GM18502 (cell line): ENCODE data around the gene PDE8B.

Experiments
- ATAC-seq: cut with Tn5 transposase; IDR thresholded peaks from one replicate; pipeline ENCODE4 v1.9.1; 2021; ENCODE audit warnings: mild to moderate bottlenecking; ENCODE audit not compliant: unreplicated experiment, poor library complexity

The PDE8B gene

DNA sequence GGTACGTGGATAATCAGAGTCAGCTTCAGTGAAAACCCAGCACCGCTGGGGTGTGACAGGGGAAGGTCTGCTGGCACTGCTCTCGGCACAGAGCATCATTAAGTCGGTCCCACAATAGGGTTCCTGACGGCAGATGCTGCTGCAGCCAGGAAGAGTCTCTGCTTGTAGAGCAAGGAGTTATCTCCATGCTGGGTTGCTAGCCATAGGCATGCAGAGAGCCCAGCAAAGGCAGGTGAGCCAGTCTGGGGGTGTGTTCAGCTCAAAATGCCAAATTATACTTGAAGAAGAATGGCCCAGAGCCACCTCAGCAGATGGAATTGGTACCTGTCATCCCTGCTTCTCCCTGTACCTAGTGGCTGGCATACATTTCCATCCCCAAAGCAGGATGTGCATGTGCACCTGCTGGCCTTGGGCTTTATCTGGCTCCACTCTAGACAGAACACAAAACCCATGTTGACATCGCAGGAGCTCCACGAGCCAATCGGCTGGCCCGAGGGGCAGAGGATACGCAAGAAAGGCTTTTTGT is 180.8 kb downstream of the PDE8B start:
- ATAC-seq = no peak

DNA sequence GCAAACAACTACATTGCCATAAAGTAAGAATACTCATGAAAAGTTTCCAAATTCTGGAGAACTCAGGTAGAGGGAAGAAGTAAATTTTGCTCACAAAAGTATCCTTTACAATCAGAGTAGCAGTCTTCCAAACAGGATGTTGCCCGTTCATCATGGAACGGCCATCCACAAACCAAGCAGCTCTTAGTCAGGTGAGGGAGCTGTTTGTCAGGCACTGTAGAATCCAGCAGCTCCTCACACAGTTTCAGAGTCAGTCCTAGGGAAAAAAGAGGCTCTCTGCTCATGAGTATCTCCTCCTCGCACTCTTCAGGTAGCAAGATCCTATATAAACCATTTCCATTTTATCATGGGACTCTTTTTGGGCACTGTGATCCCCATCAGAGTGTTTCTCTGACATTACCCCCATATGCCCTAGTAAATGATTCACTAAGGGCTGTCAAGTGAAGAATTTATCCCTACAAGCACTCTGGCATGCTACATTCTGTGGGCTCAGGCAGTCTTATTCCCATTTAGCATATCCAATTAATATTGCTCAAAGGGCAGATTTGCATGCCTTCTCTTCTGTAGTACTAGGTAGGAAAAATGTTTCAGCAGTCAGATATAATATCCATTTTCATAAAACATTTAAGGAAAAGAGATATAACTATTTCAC is 183.7 kb downstream of the PDE8B start:
- ATAC-seq = no peak

DNA sequence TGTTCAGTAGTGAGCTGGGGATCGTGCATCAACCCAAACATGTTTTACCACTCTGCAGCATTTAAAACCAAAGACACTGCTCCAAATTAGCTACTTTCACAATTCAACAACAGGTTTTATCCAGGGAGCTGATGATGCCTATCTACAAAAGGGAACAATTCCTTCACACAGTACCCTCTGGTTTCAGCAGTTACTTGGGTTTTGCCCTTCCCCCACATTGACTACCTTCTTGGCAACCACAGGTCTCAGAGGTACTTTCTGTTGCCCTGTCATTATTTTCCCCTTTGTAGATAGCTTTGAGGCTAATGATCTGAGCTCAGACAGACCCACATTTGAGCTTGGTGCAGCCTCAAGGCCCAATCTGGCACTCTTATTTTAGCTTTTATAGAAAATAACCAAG is 185.5 kb downstream of the PDE8B start:
- ATAC-seq = peak; percentile 48

DNA sequence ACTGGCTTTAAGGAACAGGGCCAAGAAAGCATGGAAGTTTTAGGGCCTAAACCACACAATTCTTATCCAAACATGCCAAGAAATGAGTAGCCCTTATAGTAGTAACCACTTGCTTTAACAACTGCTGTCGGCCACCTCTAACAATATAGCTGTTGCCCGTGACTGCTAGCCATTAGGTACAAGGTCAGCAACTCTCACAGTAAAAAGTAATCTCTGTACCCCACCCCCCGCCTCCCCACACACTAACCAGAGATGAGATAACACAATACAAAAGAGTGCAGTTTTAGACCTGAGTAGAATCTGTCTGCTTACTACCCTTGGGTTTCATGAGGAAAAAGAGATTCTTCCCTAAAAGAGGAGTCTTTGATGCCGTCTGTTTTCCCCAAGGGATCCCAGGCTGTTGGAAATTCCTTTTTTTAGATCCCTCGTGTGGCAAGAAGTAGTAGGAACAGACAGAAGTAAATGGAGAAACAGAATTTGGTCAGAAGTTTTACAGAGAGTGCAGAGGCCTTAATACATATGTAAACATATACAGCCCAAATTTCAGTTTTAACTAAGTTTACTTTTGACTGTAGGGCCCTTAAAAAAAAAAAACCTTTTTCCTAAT is 187.3 kb downstream of the PDE8B start:
- ATAC-seq = no peak

- ATAC-seq = no peak
These were observed 188.0 kb downstream of the PDE8B start for GRCh38 chr5:77398458-77398857.

GRCh38 chr5:77398896-77399295 is 188.4 kb downstream of the PDE8B start:
- no peak for ATAC-seq

- ATAC-seq = no peak
These were observed 190.2 kb downstream of the PDE8B start for GRCh38 chr5:77400645-77401044.

DNA sequence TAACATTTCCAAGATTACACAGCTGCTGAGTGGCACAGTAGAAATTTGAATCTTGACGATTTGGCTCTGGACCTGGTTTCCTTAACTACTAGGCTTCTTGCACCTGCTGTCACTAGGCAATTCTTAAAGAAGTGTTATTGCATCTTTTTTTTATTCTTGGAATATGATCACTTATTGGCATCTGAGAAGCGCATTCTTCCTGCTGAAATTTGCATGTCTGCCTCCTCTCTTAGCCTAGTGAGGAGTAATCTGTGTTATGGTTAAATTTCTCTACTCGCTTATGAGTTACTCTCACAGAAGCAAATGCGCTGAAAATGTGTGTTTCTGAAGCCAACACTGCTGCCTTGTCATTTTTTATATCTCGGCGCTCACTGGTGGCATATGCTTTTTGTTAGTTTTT is 192.3 kb downstream of the PDE8B start:
- ATAC-seq = no peak

- no peak for ATAC-seq
These were observed 196.7 kb downstream of the PDE8B start for GRCh38 chr5:77407152-77407551.

- ATAC-seq = no peak
These were observed 199.6 kb downstream of the PDE8B start for GRCh38 chr5:77409870-77410621.

DNA sequence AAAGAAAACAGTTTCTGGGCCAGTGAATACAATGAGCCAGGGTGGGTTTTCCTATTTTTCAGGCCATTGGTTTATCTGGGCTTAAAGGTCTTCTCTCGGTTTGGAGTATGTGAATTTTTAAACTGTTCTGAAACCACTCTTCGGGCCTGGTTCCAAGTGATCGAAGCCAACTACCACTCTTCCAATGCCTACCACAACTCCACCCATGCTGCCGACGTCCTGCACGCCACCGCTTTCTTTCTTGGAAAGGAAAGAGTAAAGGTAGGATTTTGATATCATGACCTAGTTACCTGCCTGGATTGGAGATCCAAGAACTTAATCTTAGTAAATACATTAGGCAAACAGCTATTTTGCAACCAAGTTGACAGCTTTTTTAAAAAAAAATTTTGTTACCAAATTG is 202.6 kb downstream of the PDE8B start:
- ATAC-seq = no peak

- no peak for ATAC-seq
These were observed 207.7 kb downstream of the PDE8B start for GRCh38 chr5:77418162-77418561.

- ATAC-seq = no peak
These were observed 208.4 kb downstream of the PDE8B start for GRCh38 chr5:77418601-77419581.

DNA sequence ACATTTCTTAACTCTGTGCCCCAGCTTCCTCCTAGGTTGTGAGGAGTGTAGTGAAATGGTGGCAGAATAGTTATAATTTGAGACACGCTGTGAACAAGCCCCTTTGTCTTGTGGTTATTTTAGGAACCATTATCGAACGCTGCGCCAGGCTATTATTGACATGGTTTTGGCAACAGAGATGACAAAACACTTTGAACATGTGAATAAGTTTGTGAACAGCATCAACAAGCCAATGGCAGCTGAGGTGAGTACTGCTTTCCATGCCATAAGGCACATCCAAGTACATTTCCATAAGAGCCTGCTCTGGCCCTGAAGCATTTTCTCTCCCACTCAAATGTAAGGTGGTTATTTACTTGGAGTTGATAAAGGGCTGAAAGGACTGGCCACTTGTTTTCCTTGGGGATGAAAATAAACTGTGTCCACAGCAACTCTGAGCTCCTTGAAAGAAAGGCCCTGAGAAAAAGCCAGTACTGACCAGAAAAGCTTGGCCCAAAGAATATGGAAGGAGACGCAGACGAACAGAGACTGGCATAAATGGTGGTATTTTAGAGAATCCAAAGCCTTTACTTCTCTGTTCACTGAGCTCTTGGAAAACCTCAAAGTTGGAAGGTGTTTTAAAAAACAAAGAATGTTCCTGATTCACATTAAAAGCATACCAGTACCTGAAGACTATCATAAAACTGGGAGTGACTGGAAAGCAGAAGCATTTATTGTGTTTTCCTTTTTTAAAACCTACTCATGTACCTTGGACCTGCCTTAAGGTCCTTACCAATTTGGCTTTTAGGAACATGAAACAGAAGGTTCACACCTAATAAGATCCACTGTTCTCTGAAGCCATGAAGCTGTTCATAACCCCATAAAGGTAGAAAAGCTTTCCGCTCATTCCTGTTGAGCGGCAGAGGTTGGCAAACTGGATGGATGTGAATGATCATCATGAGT is 209.4 kb downstream of the PDE8B start:
- no peak for ATAC-seq

DNA sequence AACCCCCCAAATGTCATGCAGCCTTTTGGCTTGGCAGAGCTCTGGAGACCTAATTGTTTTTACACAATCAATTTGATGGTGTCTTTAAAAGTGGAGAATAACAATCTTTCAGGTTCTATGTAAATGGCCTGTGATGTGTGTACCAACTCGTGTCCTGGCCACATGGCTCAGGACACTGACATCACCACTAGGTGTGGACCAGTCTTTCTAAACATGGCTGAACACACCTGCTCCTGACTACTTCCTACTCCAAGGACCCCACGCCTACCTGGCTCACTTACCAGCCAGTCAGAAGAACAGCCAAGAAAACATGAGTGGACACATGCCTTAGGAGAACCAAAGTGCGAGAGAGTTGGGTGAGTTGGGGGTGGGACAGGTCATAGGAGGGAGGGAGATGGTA is 210.5 kb downstream of the PDE8B start:
- no peak for ATAC-seq

GRCh38 chr5:77423022-77423750 is 212.7 kb downstream of the PDE8B start:
- ATAC-seq = no peak

DNA sequence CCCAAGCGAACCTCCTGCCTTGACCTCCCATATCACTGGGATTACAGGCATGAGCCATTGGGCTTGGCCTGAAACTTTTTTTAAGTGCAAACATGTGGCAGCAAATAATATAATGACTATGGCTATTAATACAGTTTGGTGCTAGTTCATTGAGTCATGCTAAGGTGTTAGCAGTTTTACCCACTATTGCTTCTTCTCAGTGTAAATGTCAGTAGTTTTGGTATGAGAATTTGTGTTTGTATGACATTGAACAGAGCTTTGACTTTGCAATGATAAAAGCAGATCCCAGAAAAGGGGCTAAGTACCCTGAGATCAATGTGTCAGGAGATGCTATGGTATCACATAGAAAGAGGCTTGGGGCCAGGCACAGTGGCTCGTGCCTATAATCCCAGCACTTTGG is 214.4 kb downstream of the PDE8B start:
- ATAC-seq = no peak

DNA sequence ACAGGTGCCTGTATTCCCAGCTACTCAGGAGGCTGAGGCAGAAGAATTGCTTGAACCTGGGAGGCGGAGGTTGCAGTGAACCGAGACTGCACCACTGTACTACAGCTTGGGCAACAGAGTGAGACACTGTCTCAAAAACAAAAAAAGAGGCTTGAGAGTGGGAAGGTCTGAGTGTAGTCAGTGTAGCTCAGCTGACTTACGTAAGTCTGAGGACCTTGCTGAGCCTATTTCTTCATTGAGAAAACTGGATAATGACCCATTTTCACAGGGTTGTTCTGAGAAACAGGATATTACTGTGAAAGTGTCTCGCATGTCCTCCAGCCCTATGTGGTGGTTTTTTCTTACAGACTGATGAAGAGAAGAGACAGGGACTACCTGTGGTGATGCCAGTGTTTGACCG is 214.9 kb downstream of the PDE8B start:
- ATAC-seq = no peak
